Limb (tissue), 2 donors: ENCODE measurements around the gene EXOC6.
A peak's percentile ranks its signal among the peaks of the same experiment; 100 is the strongest.

ENCODE experiments used
- DNase-seq, 2 donors: peaks; one replicate each; pipeline ENCODE4 v3.0.0-alpha.2; 2016; ENCODE audit errors: extremely low spot score in 2 of 2

The EXOC6 gene

GRCh38 chr10:92848441-92849233 lies at the start of gene EXOC6:
Gene EXOC6 (plus strand): TSS chr10:92848520. CDS start chr10:92848534, 14 bp downstream.
- DNase-seq = peak; percentile 10 to 90

- DNase-seq = no peak
Observed at GRCh38 chr10:92799568-92799967, 48.8 kb upstream of the EXOC6 start.

- DNase-seq = no peak
Observed at GRCh38 chr10:92800134-92800733, 48.1 kb upstream of the EXOC6 start.

- no peak for DNase-seq
Observed at GRCh38 chr10:92801978-92802872, 46.1 kb upstream of the EXOC6 start.

- DNase-seq = no peak
Observed at GRCh38 chr10:92809840-92810239, 38.5 kb upstream of the EXOC6 start.

GRCh38 chr10:92810934-92811532 lies 37.3 kb upstream of the EXOC6 start:
- DNase-seq = no peak

- no peak for DNase-seq
Observed at GRCh38 chr10:92811986-92812385, 36.3 kb upstream of the EXOC6 start.

- DNase-seq = no peak
Observed at GRCh38 chr10:92813979-92814378, 34.3 kb upstream of the EXOC6 start.

GRCh38 chr10:92814790-92815189 lies 33.5 kb upstream of the EXOC6 start:
- no peak for DNase-seq

GRCh38 chr10:92816091-92816531 lies 32.2 kb upstream of the EXOC6 start:
- DNase-seq = no peak

GRCh38 chr10:92822060-92822634 lies 26.2 kb upstream of the EXOC6 start:
- no peak for DNase-seq

GRCh38 chr10:92822964-92823363 lies 25.4 kb upstream of the EXOC6 start:
- DNase-seq = no peak

GRCh38 chr10:92826061-92826460 lies 22.3 kb upstream of the EXOC6 start:
- DNase-seq = no peak

- DNase-seq = no peak
Observed at GRCh38 chr10:92826504-92826903, 21.8 kb upstream of the EXOC6 start.

GRCh38 chr10:92829042-92829785 lies 19.1 kb upstream of the EXOC6 start:
- no peak for DNase-seq

- no peak for DNase-seq
Observed at GRCh38 chr10:92829786-92830377, 18.4 kb upstream of the EXOC6 start.

GRCh38 chr10:92830478-92831389 lies 17.6 kb upstream of the EXOC6 start:
- no peak for DNase-seq

- DNase-seq = no peak
Observed at GRCh38 chr10:92832121-92832520, 16.2 kb upstream of the EXOC6 start.
